ENCODE measurements around the gene STEAP1B.

STEAP1B gene

DNA sequence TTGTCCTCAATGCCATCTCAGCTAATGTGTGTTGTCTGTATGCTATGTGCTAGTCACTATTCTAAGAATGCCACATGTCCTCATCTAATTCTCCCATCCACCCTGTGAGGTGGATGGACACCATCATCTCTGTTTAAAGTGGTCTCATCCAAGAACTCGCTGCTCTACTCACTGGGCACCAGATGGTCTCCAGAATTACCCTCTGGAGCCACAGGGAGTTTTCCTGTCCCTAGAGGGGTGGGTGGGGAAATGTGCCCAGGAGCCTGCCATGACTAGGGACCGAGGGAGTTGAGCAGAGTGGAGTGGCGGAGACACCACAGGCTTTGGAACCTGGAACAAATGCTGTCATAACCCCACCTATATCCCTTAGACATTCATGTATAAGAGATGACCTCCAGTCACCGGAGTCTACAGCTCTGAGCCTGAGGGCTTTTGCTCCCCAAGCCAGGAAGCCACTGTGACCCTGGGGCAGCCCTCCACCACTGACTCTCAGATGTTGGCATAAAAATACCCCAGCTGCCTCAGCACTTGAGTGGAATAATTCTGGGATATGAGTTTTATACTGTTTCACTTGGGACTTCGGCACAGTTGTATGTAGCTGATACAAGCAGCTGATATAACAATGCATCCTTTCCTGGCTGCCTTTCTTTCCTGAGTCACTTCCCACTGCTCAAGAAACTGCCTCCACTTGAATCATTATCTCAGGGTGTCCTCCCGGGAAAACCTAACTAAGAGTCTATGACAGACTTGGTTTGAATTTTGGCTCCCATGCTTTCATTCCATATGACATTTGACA lies 81.5 kb downstream of the STEAP1B start:
- no peak overlapping the region for H3K4me3 ChIP-seq (ENCODE audit: low read depth, low read length)
- no peaks in the 10 kb centered on the region for H3K27me3 ChIP-seq (ENCODE audit: control insufficient read depth, insufficient read depth, low read length)
- no peak overlapping the region for H3K9ac ChIP-seq
- TF ChIP-seq CTCF (IDR thresholded peaks at IDR 0.05), result no peak
- no peak overlapping the region for H2AFZ ChIP-seq
- H3K4me2 ChIP-seq (ENCODE audit: low read length), result no peak overlapping the region
- no peak overlapping the region for H3K27ac ChIP-seq
- H3K36me3 ChIP-seq (ENCODE audit: control insufficient read depth, insufficient read depth, low read length), result no peaks in the 10 kb centered on the region
- H3K4me1 ChIP-seq, result no peaks in the 10 kb centered on the region
- H3K79me2 ChIP-seq, result no peaks in the 10 kb centered on the region
- no peaks in the 10 kb centered on the region for H3K9me3 ChIP-seq (ENCODE audit: control insufficient read depth, low read length)

- Histone ChIP-seq H3K36me3 (ENCODE audit: control insufficient read depth, insufficient read depth, low read length) (no peaks in the 10 kb centered on the region), H3K9ac (no peak overlapping the region), H3K9me3 (ENCODE audit: control insufficient read depth, low read length) (no peaks in the 10 kb centered on the region), H3K79me2 (no peaks in the 10 kb centered on the region), H3K4me2 (ENCODE audit: low read length) (no peak overlapping the region), H2AFZ (no peak overlapping the region), H3K27me3 (ENCODE audit: control insufficient read depth, insufficient read depth, low read length) (no peaks in the 10 kb centered on the region), H3K27ac (no peak overlapping the region), H3K4me1 (no peaks in the 10 kb centered on the region), H3K4me3 (ENCODE audit: low read depth, low read length) (no peak overlapping the region)
- no peak for TF ChIP-seq CTCF (IDR thresholded peaks at IDR 0.05)
These were observed 82.1 kb downstream of the STEAP1B start for GRCh38 chr7:22417841-22418240.

DNA sequence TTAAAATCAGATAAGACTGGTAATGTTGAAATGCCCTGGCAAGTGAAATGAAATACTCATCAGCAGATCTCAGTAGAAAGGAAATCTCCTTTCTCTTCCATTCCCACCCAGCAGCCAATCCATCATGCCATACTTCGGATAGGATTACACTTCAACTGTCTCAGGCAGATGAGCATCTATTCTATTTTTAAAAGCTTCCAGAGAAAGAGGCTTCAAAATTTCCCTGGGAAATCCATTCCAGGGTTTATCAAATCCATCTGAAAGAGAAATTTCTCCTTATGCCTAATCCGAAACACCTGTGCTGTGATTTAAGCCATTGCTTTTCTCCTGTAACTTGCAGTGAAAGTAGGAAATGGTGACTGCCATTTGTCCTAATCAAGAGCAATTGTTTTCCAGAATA lies 82.6 kb downstream of the STEAP1B start:
- no peak for TF ChIP-seq CTCF (IDR thresholded peaks at IDR 0.05)
- no peak overlapping the region for H2AFZ ChIP-seq
- no peaks in the 10 kb centered on the region for H3K79me2 ChIP-seq
- H3K9ac ChIP-seq, result no peak overlapping the region
- no peaks in the 10 kb centered on the region for H3K9me3 ChIP-seq (ENCODE audit: control insufficient read depth, low read length)
- no peak overlapping the region for H3K4me3 ChIP-seq (ENCODE audit: low read depth, low read length)
- no peaks in the 10 kb centered on the region for H3K27me3 ChIP-seq (ENCODE audit: control insufficient read depth, insufficient read depth, low read length)
- no peak overlapping the region for H3K27ac ChIP-seq
- no peak overlapping the region for H3K4me2 ChIP-seq (ENCODE audit: low read length)
- no peaks in the 10 kb centered on the region for H3K36me3 ChIP-seq (ENCODE audit: control insufficient read depth, insufficient read depth, low read length)
- H3K4me1 ChIP-seq, result no peaks in the 10 kb centered on the region

DNA sequence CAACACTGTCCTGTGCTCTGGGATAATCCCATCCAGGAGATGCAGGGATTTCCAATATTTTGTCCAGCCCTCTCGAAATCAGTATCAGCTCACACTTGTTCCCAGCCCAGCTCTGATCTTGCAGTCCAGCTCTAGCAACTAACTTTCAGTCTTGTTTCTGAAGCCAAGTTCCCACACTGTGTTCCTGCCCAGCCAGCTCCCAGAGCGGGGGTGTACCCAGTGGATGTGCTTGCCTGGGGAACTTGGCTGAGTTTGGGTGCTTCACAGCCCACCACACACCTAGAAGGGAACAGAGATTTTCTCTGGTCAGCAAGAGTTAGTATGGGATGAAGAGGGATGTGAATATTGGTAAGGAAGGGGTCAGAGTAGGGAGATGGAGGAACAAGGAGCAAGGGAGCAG lies 85.6 kb downstream of the STEAP1B start:
- Histone ChIP-seq H3K79me2 (no peaks in the 10 kb centered on the region), H3K9ac (no peak overlapping the region), H3K36me3 (ENCODE audit: control insufficient read depth, insufficient read depth, low read length) (no peaks in the 10 kb centered on the region), H2AFZ (no peak overlapping the region), H3K4me3 (ENCODE audit: low read depth, low read length) (no peak overlapping the region), H3K27me3 (ENCODE audit: control insufficient read depth, insufficient read depth, low read length) (no peaks in the 10 kb centered on the region), H3K9me3 (ENCODE audit: control insufficient read depth, low read length) (no peaks in the 10 kb centered on the region), H3K4me2 (ENCODE audit: low read length) (no peak overlapping the region), H3K27ac (no peak overlapping the region), H3K4me1 (no peaks in the 10 kb centered on the region)
- TF ChIP-seq CTCF (IDR thresholded peaks at IDR 0.05), result no peak

DNA sequence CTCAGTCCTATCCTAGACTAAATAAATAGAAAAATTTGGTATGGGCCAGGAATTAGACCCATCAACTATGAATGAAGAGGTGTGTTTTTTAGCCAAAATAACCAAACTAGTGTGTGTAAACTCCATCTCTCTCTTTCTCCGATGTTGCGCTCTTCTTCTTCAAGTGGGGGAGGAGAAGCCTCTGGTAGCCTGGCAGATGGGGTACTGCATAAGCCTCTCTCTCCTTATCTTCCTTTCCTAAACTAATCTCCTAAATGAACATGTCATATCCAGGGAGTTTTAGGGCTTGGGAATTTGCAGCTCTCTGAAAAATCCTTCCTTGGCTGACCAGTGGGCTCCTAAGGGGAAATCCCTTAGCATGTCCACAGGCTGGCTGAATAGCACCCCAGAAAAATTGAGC lies 86.8 kb downstream of the STEAP1B start:
- Histone ChIP-seq H3K36me3 (ENCODE audit: control insufficient read depth, insufficient read depth, low read length) (no peaks in the 10 kb centered on the region), H2AFZ (no peak overlapping the region), H3K9me3 (ENCODE audit: control insufficient read depth, low read length) (no peaks in the 10 kb centered on the region), H3K27me3 (ENCODE audit: control insufficient read depth, insufficient read depth, low read length) (no peaks in the 10 kb centered on the region), H3K9ac (no peak overlapping the region), H3K27ac (no peak overlapping the region), H3K4me3 (ENCODE audit: low read depth, low read length) (no peak overlapping the region), H3K4me2 (ENCODE audit: low read length) (no peak overlapping the region), H3K4me1 (no peaks in the 10 kb centered on the region), H3K79me2 (no peaks in the 10 kb centered on the region)
- TF ChIP-seq CTCF (IDR thresholded peaks at IDR 0.05), result no peak

All from parathyroid adenoma (tissue), 2 donors.